Measurements from ENCODE around the gene DNAJC5.

The DNAJC5 gene

GRCh38 chr20:63883201-63883593, 11.7 kb upstream of the DNAJC5 start:
- DNase-seq (ENCODE audit: low read depth in 1 of 2, low spot score in 1 of 2) = no peak

- no peak for DNase-seq (ENCODE audit: low read depth in 1 of 2, low spot score in 1 of 2)
These were observed 10.2 kb upstream of the DNAJC5 start for GRCh38 chr20:63884506-63885263.

- no peak for DNase-seq (ENCODE audit: low read depth in 1 of 2, low spot score in 1 of 2)
These were observed 9.5 kb upstream of the DNAJC5 start for GRCh38 chr20:63885264-63886053.

GRCh38 chr20:63886054-63886419, 8.9 kb upstream of the DNAJC5 start:
- DNase-seq (ENCODE audit: low read depth in 1 of 2, low spot score in 1 of 2) = no peak

- DNase-seq (ENCODE audit: low read depth in 1 of 2, low spot score in 1 of 2) = no peak
These were observed 8.0 kb upstream of the DNAJC5 start for GRCh38 chr20:63886921-63887320.

- no peak for DNase-seq (ENCODE audit: low read depth in 1 of 2, low spot score in 1 of 2)
These were observed 5.4 kb upstream of the DNAJC5 start for GRCh38 chr20:63889241-63890200.

- DNase-seq (ENCODE audit: low read depth in 1 of 2, low spot score in 1 of 2) = no peak
These were observed 4.7 kb upstream of the DNAJC5 start for GRCh38 chr20:63890201-63890576.

- DNase-seq (ENCODE audit: low read depth in 1 of 2, low spot score in 1 of 2) = no peak
These were observed 4.3 kb upstream of the DNAJC5 start for GRCh38 chr20:63890616-63891015.

- no peak for DNase-seq (ENCODE audit: low read depth in 1 of 2, low spot score in 1 of 2)
These were observed 3.6 kb upstream of the DNAJC5 start for GRCh38 chr20:63891061-63892002.

GRCh38 chr20:63892402-63892801, 2.5 kb upstream of the DNAJC5 start:
- DNase-seq (ENCODE audit: low read depth in 1 of 2, low spot score in 1 of 2) = no peak

GRCh38 chr20:63893999-63894357, 948 bp upstream of the DNAJC5 start:
- DNase-seq (ENCODE audit: low read depth in 1 of 2, low spot score in 1 of 2) = no peak

- no peak for DNase-seq (ENCODE audit: low read depth in 1 of 2, low spot score in 1 of 2)
These were observed 451 bp downstream of the DNAJC5 start for GRCh38 chr20:63895202-63895951.

- no peak for DNase-seq (ENCODE audit: low read depth in 1 of 2, low spot score in 1 of 2)
These were observed 982 bp downstream of the DNAJC5 start for GRCh38 chr20:63895952-63896263.

- no peak for DNase-seq (ENCODE audit: low read depth in 1 of 2, low spot score in 1 of 2)
These were observed 1.6 kb downstream of the DNAJC5 start for GRCh38 chr20:63896264-63897105.

GRCh38 chr20:63897978-63898561, 3.1 kb downstream of the DNAJC5 start:
- DNase-seq (ENCODE audit: low read depth in 1 of 2, low spot score in 1 of 2) = no peak

GRCh38 chr20:63898882-63899558, 4.1 kb downstream of the DNAJC5 start:
- DNase-seq (ENCODE audit: low read depth in 1 of 2, low spot score in 1 of 2) = no peak

- DNase-seq (ENCODE audit: low read depth in 1 of 2, low spot score in 1 of 2) = no peak
These were observed 5.5 kb downstream of the DNAJC5 start for GRCh38 chr20:63900413-63900812.
